ENCODE measurements around the gene MFSD12.
"Not testable (repeated sequence)": the region's sequence is repeated elsewhere in the genome, so short reads cannot be mapped to it uniquely, and the experiment has no call there.

GRCh38 chr19:3570042-3570441 lies 12.7 kb upstream of the MFSD12 start:
- TF ChIP-seq, protein P1, sequence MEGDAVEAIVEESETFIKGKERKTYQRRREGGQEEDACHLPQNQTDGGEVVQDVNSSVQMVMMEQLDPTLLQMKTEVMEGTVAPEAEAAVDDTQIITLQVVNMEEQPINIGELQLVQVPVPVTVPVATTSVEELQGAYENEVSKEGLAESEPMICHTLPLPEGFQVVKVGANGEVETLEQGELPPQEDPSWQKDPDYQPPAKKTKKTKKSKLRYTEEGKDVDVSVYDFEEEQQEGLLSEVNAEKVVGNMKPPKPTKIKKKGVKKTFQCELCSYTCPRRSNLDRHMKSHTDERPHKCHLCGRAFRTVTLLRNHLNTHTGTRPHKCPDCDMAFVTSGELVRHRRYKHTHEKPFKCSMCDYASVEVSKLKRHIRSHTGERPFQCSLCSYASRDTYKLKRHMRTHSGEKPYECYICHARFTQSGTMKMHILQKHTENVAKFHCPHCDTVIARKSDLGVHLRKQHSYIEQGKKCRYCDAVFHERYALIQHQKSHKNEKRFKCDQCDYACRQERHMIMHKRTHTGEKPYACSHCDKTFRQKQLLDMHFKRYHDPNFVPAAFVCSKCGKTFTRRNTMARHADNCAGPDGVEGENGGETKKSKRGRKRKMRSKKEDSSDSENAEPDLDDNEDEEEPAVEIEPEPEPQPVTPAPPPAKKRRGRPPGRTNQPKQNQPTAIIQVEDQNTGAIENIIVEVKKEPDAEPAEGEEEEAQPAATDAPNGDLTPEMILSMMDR (IDR thresholded peaks at IDR 0.05; ENCODE audit: insufficient read depth, low read depth, low read length): not testable (repeated sequence)
- not testable (repeated sequence) for TF ChIP-seq EZH2 (IDR thresholded peaks at IDR 0.05; ENCODE audit: insufficient read depth, low read length)

Measured in astrocyte (in vitro differentiated cells and primary cell).